ENCODE data around the gene CNOT6L. TPM values are rescaled to one million over a fixed set of nuclear protein-coding genes. Genes with fewer than 3 reads are reported as not detected.
"Not testable (repeated sequence)": the region's sequence is repeated elsewhere in the genome, so short reads cannot be mapped to it uniquely, and the experiment has no call there.

Gene CNOT6L
- 10 to 100 TPM; 22.5 to 44.2 (median 35.5) TPM for total RNA-seq

- no peaks in the 10 kb centered on the region for H3K9me3 ChIP-seq
- no peaks in the 10 kb centered on the region for H3K36me3 ChIP-seq
- peaks cover 0 to 24% of the 10 kb centered on the region in 2 donors for H3K4me1 ChIP-seq
- DNase-seq: peak; percentile 75 to 79
- H3K27ac ChIP-seq: peak within 1 kb of the TSS; percentile 98 to 99 (median 98)
- H3K27me3 ChIP-seq: no peaks in the 10 kb centered on the region
- intact Hi-C loops (cut with DNase I): no loop called here
- TF ChIP-seq POLR2A (IDR thresholded peaks at IDR 0.05): peak in 1 of 2 donors; percentile 53
- TF ChIP-seq, protein P1, sequence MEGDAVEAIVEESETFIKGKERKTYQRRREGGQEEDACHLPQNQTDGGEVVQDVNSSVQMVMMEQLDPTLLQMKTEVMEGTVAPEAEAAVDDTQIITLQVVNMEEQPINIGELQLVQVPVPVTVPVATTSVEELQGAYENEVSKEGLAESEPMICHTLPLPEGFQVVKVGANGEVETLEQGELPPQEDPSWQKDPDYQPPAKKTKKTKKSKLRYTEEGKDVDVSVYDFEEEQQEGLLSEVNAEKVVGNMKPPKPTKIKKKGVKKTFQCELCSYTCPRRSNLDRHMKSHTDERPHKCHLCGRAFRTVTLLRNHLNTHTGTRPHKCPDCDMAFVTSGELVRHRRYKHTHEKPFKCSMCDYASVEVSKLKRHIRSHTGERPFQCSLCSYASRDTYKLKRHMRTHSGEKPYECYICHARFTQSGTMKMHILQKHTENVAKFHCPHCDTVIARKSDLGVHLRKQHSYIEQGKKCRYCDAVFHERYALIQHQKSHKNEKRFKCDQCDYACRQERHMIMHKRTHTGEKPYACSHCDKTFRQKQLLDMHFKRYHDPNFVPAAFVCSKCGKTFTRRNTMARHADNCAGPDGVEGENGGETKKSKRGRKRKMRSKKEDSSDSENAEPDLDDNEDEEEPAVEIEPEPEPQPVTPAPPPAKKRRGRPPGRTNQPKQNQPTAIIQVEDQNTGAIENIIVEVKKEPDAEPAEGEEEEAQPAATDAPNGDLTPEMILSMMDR (IDR thresholded peaks at IDR 0.05): no peak
- H3K4me3 ChIP-seq (replicated peaks in 1 of 3): peak within 1 kb of the TSS; percentile 87 to 96 (median 88)
- WGBS, 2 donors: 0 to 1% methylated on average over 35 to 38 of the region's 89 CpGs
Measured at GRCh38 chr4:77818602-77819403, at the start of gene CNOT6L. CNOT6L (minus strand) TSS chr4:77819368; CDS start chr4:77819308, 60 bp downstream.

- H3K9me3 ChIP-seq: no peaks in the 10 kb centered on the region
- no peaks in the 10 kb centered on the region for H3K36me3 ChIP-seq
- H3K4me3 ChIP-seq (replicated peaks in 1 of 3): no peak overlapping the region
- 55 to 72% methylated on average over 3 of the region's 3 CpGs for WGBS, 2 donors
- H3K27me3 ChIP-seq: no peaks in the 10 kb centered on the region
- intact Hi-C loops (cut with DNase I): no loop called here
- peaks cover 0 to 5% of the 10 kb centered on the region in 2 donors for H3K4me1 ChIP-seq
- no peak overlapping the region for H3K27ac ChIP-seq
- no peak for TF ChIP-seq POLR2A (IDR thresholded peaks at IDR 0.05)
- TF ChIP-seq, protein P1 (IDR thresholded peaks at IDR 0.05): no peak
- DNase-seq: no peak
Measured at GRCh38 chr4:77865259-77865658, 46.1 kb upstream of the CNOT6L start.

GRCh38 chr4:77863341-77863740 lies 44.2 kb upstream of the CNOT6L start:
- intact Hi-C loops (cut with DNase I): not testable (repeated sequence)
- H3K27ac ChIP-seq: peak overlapping the region in 1 of 3 donors; percentile 99
- WGBS, 2 donors: 32 to 36% methylated on average over 14 of the region's 14 CpGs

GRCh38 chr4:77862478-77863216 lies 43.5 kb upstream of the CNOT6L start, which contains the start of gene MRPL1:
MRPL1 (plus strand) TSS chr4:77862830; CDS start chr4:77862849, 19 bp downstream.
- Histone ChIP-seq H3K4me3 (replicated peaks in 1 of 3) (peak within 1 kb of the TSS; percentile 59 to 83 (median 67)), H3K27me3 (no peaks in the 10 kb centered on the region), H3K27ac (peak within 1 kb of the TSS; percentile 92 to 99 (median 95)), H3K9me3 (no peaks in the 10 kb centered on the region), H3K36me3 (no peaks in the 10 kb centered on the region), H3K4me1 (peaks cover 0 to 5% of the 10 kb centered on the region in 2 donors)
- peak in 1 of 2 donors; percentile 67 for TF ChIP-seq POLR2A (IDR thresholded peaks at IDR 0.05)
- TF ChIP-seq, protein P1 (IDR thresholded peaks at IDR 0.05): peak in 1 of 6 experiments; percentile 43
- WGBS, 2 donors: 0 to 1% methylated on average over 33 of the region's 33 CpGs
- intact Hi-C loops (cut with DNase I): no loop called here
- DNase-seq: peak; percentile 91

More at GRCh38 chr4:77863341-77863740, 44.2 kb upstream of the CNOT6L start:
- DNase-seq, H3K27me3 ChIP-seq, H3K36me3 ChIP-seq, H3K4me1 ChIP-seq, H3K9me3 ChIP-seq: not testable (repeated sequence)
- H3K4me3 ChIP-seq (replicated peaks in 1 of 3): peak overlapping the region; percentile 59 to 83 (median 67)

GRCh38 chr4:77861495-77861894 lies 42.3 kb upstream of the CNOT6L start:
- Histone ChIP-seq H3K4me3 (replicated peaks in 1 of 3) (no peak overlapping the region), H3K9me3 (no peaks in the 10 kb centered on the region), H3K27me3 (no peaks in the 10 kb centered on the region), H3K27ac (peak overlapping the region; percentile 27 to 99 (median 95)), H3K36me3 (no peaks in the 10 kb centered on the region), H3K4me1 (peaks cover 0 to 5% of the 10 kb centered on the region in 2 donors)
- TF ChIP-seq POLR2A (IDR thresholded peaks at IDR 0.05): no peak
- TF ChIP-seq, protein P1 (IDR thresholded peaks at IDR 0.05): no peak
- no peak for DNase-seq
- 89 to 90% methylated on average over 1 of the region's 1 CpG for WGBS, 2 donors
- intact Hi-C loops (cut with DNase I): no loop called here
